ENCODE results near the gene LMF1. TPM values are rescaled to one million over a fixed set of nuclear protein-coding genes. Genes with fewer than 3 reads are reported as not detected.

The LMF1 gene
- total and polyA plus RNA-seq, 2 donors (not counting 1 experiment from before 2014, with no cell fraction given) = 36.4 to 63.2 TPM

DNA sequence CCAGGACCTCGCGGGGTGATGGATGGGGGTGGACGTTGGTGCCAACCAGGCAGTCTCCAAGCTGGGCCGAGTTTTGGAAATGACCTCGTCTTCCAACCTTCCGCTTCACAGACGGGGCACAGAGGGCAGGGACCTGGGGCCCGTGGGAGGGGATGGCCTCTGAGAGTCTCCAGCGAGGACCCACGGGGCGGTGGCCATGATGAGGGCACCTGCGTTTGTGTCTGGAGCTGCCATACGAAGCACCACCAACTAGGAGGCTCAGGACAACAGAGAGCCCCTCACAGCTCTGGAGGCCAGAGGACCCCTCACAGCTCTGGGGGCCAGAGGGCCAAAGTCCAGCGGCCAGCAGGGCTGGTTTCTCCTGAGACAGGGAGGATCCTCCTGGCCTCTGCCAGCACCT lies 37.3 kb upstream of the LMF1 start:
- ATAC-seq (ENCODE audit: low read depth) (no peak), DNase-seq (no peak)
- Mint-ChIP-seq H3K9me3 (ENCODE audit: insufficient read depth) (no peaks in the 10 kb centered on the region), H3K27me3 (peaks cover 7% of the 10 kb centered on the region), H3K4me3 (no peak overlapping the region), H3K27ac (no peak overlapping the region), H3K4me1 (no peaks in the 10 kb centered on the region)
- Histone ChIP-seq H3K27me3 (replicated peaks in 1 of 4; ENCODE audit: control extremely low read depth in 1 of 4, control insufficient read depth in 3 of 4, insufficient read depth in 4 of 4, low read length in 3 of 4) (peaks cover 0 to 2% (median 0%) of the 10 kb centered on the region in 4 experiments), H3K27ac (ENCODE audit: low read length in 2 of 2) (no peak overlapping the region), H3K9me3 (ENCODE audit: control extremely low read depth in 1 of 3, control insufficient read depth in 2 of 3, insufficient read depth in 1 of 3, low read length in 2 of 3) (no peaks in the 10 kb centered on the region), H3K4me3 (ENCODE audit: control extremely low read depth in 1 of 5, extremely low read depth in 1 of 5, insufficient read depth in 1 of 5, low read depth in 2 of 5, low read length in 4 of 5) (no peak overlapping the region), H3K4me2 (replicated peaks; ENCODE audit: low read depth, low read length, poor library complexity, severe bottlenecking) (no peak overlapping the region), H3K4me1 (ENCODE audit: control insufficient read depth in 2 of 2, insufficient read depth in 2 of 2, low read length in 2 of 2) (peaks cover 0 to 7% of the 10 kb centered on the region in 2 donors), H3K36me3 (replicated peaks in 1 of 2; ENCODE audit: control extremely low read depth in 1 of 2, control insufficient read depth in 1 of 2, extremely low read depth in 1 of 2, insufficient read depth in 2 of 2, low read length in 1 of 2) (no peaks in the 10 kb centered on the region), H3K79me2 (ENCODE audit: control insufficient read depth, insufficient read depth, low read length) (no peaks in the 10 kb centered on the region), H4K20me1 (ENCODE audit: control insufficient read depth, insufficient read depth, low read length, poor library complexity, severe bottlenecking) (no peaks in the 10 kb centered on the region), H2AFZ (ENCODE audit: insufficient read depth, low read depth, low read length, poor library complexity, severe bottlenecking) (no peak overlapping the region), H3K9ac (ENCODE audit: low read length) (no peak overlapping the region)
- ChIA-PET POLR2A (no interaction called here), CTCF (no interaction called here)
- intact Hi-C loops (cut with micrococcal nuclease) = no loop called here
- 86% methylated on average over 14 of the region's 14 CpGs for WGBS (ENCODE audit: insufficient coverage)
- TF ChIP-seq, protein P1, sequence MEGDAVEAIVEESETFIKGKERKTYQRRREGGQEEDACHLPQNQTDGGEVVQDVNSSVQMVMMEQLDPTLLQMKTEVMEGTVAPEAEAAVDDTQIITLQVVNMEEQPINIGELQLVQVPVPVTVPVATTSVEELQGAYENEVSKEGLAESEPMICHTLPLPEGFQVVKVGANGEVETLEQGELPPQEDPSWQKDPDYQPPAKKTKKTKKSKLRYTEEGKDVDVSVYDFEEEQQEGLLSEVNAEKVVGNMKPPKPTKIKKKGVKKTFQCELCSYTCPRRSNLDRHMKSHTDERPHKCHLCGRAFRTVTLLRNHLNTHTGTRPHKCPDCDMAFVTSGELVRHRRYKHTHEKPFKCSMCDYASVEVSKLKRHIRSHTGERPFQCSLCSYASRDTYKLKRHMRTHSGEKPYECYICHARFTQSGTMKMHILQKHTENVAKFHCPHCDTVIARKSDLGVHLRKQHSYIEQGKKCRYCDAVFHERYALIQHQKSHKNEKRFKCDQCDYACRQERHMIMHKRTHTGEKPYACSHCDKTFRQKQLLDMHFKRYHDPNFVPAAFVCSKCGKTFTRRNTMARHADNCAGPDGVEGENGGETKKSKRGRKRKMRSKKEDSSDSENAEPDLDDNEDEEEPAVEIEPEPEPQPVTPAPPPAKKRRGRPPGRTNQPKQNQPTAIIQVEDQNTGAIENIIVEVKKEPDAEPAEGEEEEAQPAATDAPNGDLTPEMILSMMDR (IDR thresholded peaks at IDR 0.05) = no peak
- TF ChIP-seq EZH2 (IDR thresholded peaks at IDR 0.05; ENCODE audit: borderline replicate concordance, insufficient read depth, low read depth, low read length, poor library complexity, severe bottlenecking) = no peak

DNA sequence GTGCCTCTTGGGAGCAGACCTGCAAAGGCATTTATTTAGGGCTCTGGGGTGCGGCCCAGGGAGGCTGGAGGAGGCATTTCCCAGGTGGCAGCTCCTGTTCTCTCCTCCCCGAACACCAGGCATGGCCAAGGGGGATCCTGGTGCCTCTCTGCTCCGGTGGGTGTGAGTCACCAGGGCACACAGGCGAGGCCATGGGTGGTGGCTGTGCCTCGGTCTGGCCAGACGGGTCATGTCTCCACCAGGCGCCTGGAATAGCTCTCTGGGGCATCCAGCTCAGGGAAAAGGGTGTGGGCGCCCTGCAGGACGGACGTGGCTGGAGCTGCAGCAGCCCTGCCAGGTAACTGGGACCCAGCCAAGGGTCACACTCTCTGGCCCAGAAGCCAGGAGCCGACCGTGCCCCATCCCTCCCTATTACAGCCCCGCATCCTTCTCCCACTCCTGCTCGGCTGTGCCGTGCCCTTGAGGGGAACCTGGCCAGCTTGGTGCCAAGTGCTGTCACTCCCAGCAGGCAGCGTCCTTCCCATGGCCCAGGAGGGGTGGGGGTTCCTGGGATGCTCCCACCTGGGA lies 36.6 kb upstream of the LMF1 start:
- peaks cover 7% of the 10 kb centered on the region for H3K27me3 Mint-ChIP-seq
- no peaks in the 10 kb centered on the region for H3K36me3 ChIP-seq (replicated peaks in 1 of 2; ENCODE audit: control extremely low read depth in 1 of 2, control insufficient read depth in 1 of 2, extremely low read depth in 1 of 2, insufficient read depth in 2 of 2, low read length in 1 of 2)
- H3K27ac Mint-ChIP-seq = no peak overlapping the region
- H3K9me3 ChIP-seq (ENCODE audit: control extremely low read depth in 1 of 3, control insufficient read depth in 2 of 3, insufficient read depth in 1 of 3, low read length in 2 of 3) = no peaks in the 10 kb centered on the region
- H2AFZ ChIP-seq (ENCODE audit: insufficient read depth, low read depth, low read length, poor library complexity, severe bottlenecking) = no peak overlapping the region
- H3K9ac ChIP-seq (ENCODE audit: low read length) = no peak overlapping the region
- TF ChIP-seq EZH2 (IDR thresholded peaks at IDR 0.05; ENCODE audit: borderline replicate concordance, insufficient read depth, low read depth, low read length, poor library complexity, severe bottlenecking) = no peak
- TF ChIP-seq, protein P1 (IDR thresholded peaks at IDR 0.05) = no peak
- intact Hi-C loops (cut with micrococcal nuclease) = no loop called here
- H3K27ac ChIP-seq (ENCODE audit: low read length in 2 of 2) = no peak overlapping the region
- peaks cover 0 to 2% (median 0%) of the 10 kb centered on the region in 4 experiments for H3K27me3 ChIP-seq (replicated peaks in 1 of 4; ENCODE audit: control extremely low read depth in 1 of 4, control insufficient read depth in 3 of 4, insufficient read depth in 4 of 4, low read length in 3 of 4)
- CTCF ChIA-PET = no interaction called here
- H3K79me2 ChIP-seq (ENCODE audit: control insufficient read depth, insufficient read depth, low read length) = no peaks in the 10 kb centered on the region
- peaks cover 0 to 7% of the 10 kb centered on the region in 2 donors for H3K4me1 ChIP-seq (ENCODE audit: control insufficient read depth in 2 of 2, insufficient read depth in 2 of 2, low read length in 2 of 2)
- no peaks in the 10 kb centered on the region for H3K4me1 Mint-ChIP-seq
- no peak overlapping the region for H3K4me3 Mint-ChIP-seq
- no peak for DNase-seq
- H3K9me3 Mint-ChIP-seq (ENCODE audit: insufficient read depth) = no peaks in the 10 kb centered on the region
- WGBS (ENCODE audit: insufficient coverage) = 86% methylated on average over 16 of the region's 16 CpGs
- ATAC-seq (ENCODE audit: low read depth) = no peak
- no peak overlapping the region for H3K4me2 ChIP-seq (replicated peaks; ENCODE audit: low read depth, low read length, poor library complexity, severe bottlenecking)
- POLR2A ChIA-PET = no interaction called here
- H4K20me1 ChIP-seq (ENCODE audit: control insufficient read depth, insufficient read depth, low read length, poor library complexity, severe bottlenecking) = no peaks in the 10 kb centered on the region
- H3K4me3 ChIP-seq (ENCODE audit: control extremely low read depth in 1 of 5, extremely low read depth in 1 of 5, insufficient read depth in 1 of 5, low read depth in 2 of 5, low read length in 4 of 5) = no peak overlapping the region

Data from B cell (primary cell).